DND-41 (cell line): ENCODE data around the gene PDE4D.

Experiments used
- ATAC-seq: fragments of 200-7000 bp; cut with Tn5 transposase; 3 replicates; pipeline ENCODE4 v1.9.1; 2021; ENCODE audit warnings: low read depth; ENCODE audit not compliant: insufficient read depth
- DNase-seq: peaks from one replicate; pipeline ENCODE4 v3.0.0-alpha.2; 2020
- H2AFZ ChIP-seq: 2 replicates; pipeline ENCODE4 v1.6.0; 2012; ENCODE audit warnings: low read depth, low read length
- H3K27ac ChIP-seq: 2 replicates; pipeline ENCODE4 v1.5.1; 2012; ENCODE audit warnings: low read length, inconsistent platforms
- H3K27me3 ChIP-seq: fragments of 200-600 bp; sonication (generic); 2 replicates; pipeline ENCODE4 v1.6.0; 2012; ENCODE audit warnings: low read length, mild to moderate bottlenecking, inconsistent platforms; ENCODE audit not compliant: insufficient read depth, poor library complexity
- H3K36me3 ChIP-seq: 2 replicates; pipeline ENCODE4 v1.5.1; 2012; ENCODE audit warnings: low read length, inconsistent platforms; ENCODE audit not compliant: insufficient read depth
- H3K4me1 ChIP-seq: 2 replicates; pipeline ENCODE4 v1.5.1; 2012; ENCODE audit warnings: mild to moderate bottlenecking, low read length; ENCODE audit not compliant: insufficient read depth
- H3K4me2 ChIP-seq: 2 replicates; pipeline ENCODE4 v1.6.0; 2012; ENCODE audit warnings: mild to moderate bottlenecking, moderate library complexity, low read length, inconsistent platforms; ENCODE audit not compliant: insufficient read depth
- H3K4me3 ChIP-seq, 2 experiments: fragments of 200-600 bp in 1 of 2; shearing (Covaris generic) in 1 of 2; 2 replicates each; pipeline ENCODE4 v1.5.1; 2012 to 2016; ENCODE audit warnings: inconsistent platforms in 2 of 2, low read length in 2 of 2, mild to moderate bottlenecking in 2 of 2, low read depth in 1 of 2, moderate library complexity in 1 of 2
- H3K79me2 ChIP-seq: 2 replicates; pipeline ENCODE4 v1.6.0; 2012; ENCODE audit warnings: low read length, inconsistent platforms; ENCODE audit not compliant: insufficient read depth
- H3K9ac ChIP-seq: 2 replicates; pipeline ENCODE4 v1.6.0; 2012; ENCODE audit warnings: low read depth, mild to moderate bottlenecking, inconsistent platforms, low read length, moderate library complexity
- H3K9me3 ChIP-seq: 2 replicates; pipeline ENCODE4 v1.5.1; 2012; ENCODE audit warnings: low read length, moderate library complexity, mild to moderate bottlenecking, inconsistent platforms; ENCODE audit not compliant: insufficient read depth, severe bottlenecking
- H4K20me1 ChIP-seq: 2 replicates; pipeline ENCODE4 v1.6.0; 2012; ENCODE audit warnings: low read length; ENCODE audit not compliant: insufficient read depth
- CTCF ChIP-seq: IDR thresholded peaks from 2 replicates; pipeline ENCODE4 v1.5.1; 2012; ENCODE audit warnings: borderline replicate concordance, low read length, moderate library complexity, mild to moderate bottlenecking; ENCODE audit not compliant: poor library complexity, severe bottlenecking; ENCODE audit errors: extremely low read depth
- EZH2 ChIP-seq: IDR thresholded peaks from 3 replicates; pipeline ENCODE4 v1.6.1; 2012; ENCODE audit warnings: borderline replicate concordance, low read depth, mild to moderate bottlenecking, moderate library complexity, low read length, inconsistent platforms; ENCODE audit not compliant: severe bottlenecking

PDE4D gene

GRCh38 chr5:59746241-59746765 lies 147.2 kb downstream of the PDE4D start:
- H3K4me1 ChIP-seq, result no peaks in the 10 kb centered on the region
- H3K9me3 ChIP-seq, result no peaks in the 10 kb centered on the region
- H2AFZ ChIP-seq, result no peak overlapping the region
- DNase-seq, result no peak
- H3K36me3 ChIP-seq, result no peaks in the 10 kb centered on the region
- no peaks in the 10 kb centered on the region for H3K79me2 ChIP-seq
- H3K4me3 ChIP-seq, result no peak overlapping the region
- H3K27ac ChIP-seq, result no peak overlapping the region
- H3K9ac ChIP-seq, result no peak overlapping the region
- H3K4me2 ChIP-seq, result no peak overlapping the region
- H4K20me1 ChIP-seq, result no peaks in the 10 kb centered on the region
- no peak for ATAC-seq
- no peaks in the 10 kb centered on the region for H3K27me3 ChIP-seq
- TF ChIP-seq EZH2 (no peak), CTCF (no peak)

GRCh38 chr5:59745415-59745863 lies 148.1 kb downstream of the PDE4D start:
- Histone ChIP-seq H3K4me1 (no peaks in the 10 kb centered on the region), H3K9ac (no peak overlapping the region), H3K36me3 (no peaks in the 10 kb centered on the region), H3K4me3 (no peak overlapping the region), H3K79me2 (no peaks in the 10 kb centered on the region), H3K27ac (no peak overlapping the region), H3K9me3 (no peaks in the 10 kb centered on the region), H3K27me3 (no peaks in the 10 kb centered on the region), H4K20me1 (no peaks in the 10 kb centered on the region), H3K4me2 (no peak overlapping the region), H2AFZ (no peak overlapping the region)
- no peak for TF ChIP-seq CTCF
- DNase-seq (no peak), ATAC-seq (no peak)

DNA sequence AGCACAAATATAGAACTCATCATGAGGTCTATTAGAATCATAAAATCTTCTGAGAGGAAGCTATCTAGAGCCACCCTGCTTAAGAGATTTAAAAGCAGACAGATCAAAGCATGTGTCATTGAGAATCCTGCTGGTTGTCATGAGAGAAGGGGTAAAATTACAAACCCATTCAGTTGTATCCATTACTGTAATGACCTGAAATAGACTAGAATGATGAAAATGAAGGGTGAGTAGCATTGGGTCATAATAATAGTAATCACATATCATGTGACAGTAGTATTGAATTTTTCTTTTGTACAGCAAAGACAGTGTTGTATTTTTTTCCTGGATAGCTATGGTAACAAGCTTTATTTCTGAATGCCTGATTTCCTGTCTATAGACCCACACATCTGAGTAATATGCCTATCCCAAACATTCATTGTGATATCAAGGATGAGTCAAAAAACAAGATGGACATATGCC lies 149.0 kb downstream of the PDE4D start:
- no peaks in the 10 kb centered on the region for H3K4me1 ChIP-seq
- H3K9me3 ChIP-seq, result no peaks in the 10 kb centered on the region
- H3K36me3 ChIP-seq, result no peaks in the 10 kb centered on the region
- no peak overlapping the region for H3K9ac ChIP-seq
- H3K27me3 ChIP-seq, result no peaks in the 10 kb centered on the region
- no peaks in the 10 kb centered on the region for H3K79me2 ChIP-seq
- H2AFZ ChIP-seq, result no peak overlapping the region
- H3K4me2 ChIP-seq, result no peak overlapping the region
- no peak for TF ChIP-seq CTCF
- no peak for TF ChIP-seq EZH2
- no peak overlapping the region for H3K4me3 ChIP-seq
- no peak overlapping the region for H3K27ac ChIP-seq
- DNase-seq (no peak), ATAC-seq (no peak)
- H4K20me1 ChIP-seq, result no peaks in the 10 kb centered on the region

DNA sequence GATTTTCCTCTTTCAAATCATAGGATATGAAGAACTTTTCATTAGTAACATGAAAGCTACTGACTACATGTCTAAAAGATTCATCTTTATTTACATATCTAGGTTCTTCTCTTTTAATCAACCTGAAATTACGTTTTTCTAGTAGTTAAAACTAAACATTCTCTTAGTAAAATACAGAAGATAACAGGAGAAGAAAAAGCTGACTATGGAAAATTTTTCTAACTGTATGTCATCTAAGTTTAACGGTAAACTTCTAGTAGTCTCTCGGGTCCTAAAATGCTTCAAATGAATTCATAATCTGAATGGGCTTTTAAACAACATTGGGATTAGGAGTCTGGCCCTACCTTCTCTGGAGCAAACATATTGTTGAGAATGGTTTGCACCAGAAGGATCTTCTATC lies 151.9 kb downstream of the PDE4D start:
- Histone ChIP-seq H3K9me3 (no peaks in the 10 kb centered on the region), H4K20me1 (no peaks in the 10 kb centered on the region), H3K79me2 (no peaks in the 10 kb centered on the region), H3K4me1 (no peaks in the 10 kb centered on the region), H3K27me3 (no peaks in the 10 kb centered on the region), H3K4me3 (no peak overlapping the region), H3K4me2 (no peak overlapping the region), H3K27ac (no peak overlapping the region), H3K9ac (no peak overlapping the region), H3K36me3 (no peaks in the 10 kb centered on the region), H2AFZ (no peak overlapping the region)
- TF ChIP-seq CTCF (no peak), EZH2 (no peak)
- DNase-seq (no peak), ATAC-seq (no peak)
